ENCODE measurements around the gene PARVA. TPM values are rescaled to one million over a fixed set of nuclear protein-coding genes. Genes with fewer than 3 reads are reported as not detected.

PARVA gene
- total RNA-seq, 1 donor from 2014 or later, result 15.1 TPM

DNA sequence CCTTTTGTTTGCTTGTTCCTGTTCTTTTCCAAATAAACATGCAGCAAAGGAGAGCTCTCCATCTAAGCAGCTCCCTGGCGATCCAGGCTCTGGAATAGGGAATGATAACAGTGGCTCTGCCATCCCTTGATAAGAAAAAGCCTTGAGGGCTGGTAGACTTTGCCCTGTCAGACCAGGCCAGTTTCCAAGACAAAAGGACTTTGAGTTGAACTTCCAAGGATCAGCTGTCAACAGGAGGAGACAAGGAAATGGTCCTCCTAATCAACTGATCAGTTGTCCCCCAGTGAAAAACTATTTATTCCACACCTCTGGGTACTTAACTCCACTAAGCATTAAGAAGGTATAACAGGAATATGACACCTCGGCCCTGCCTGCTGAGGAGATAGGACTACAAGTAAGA is 127.8 kb downstream of the PARVA start:
- Histone ChIP-seq H3K27me3 (ENCODE audit: control insufficient read depth in 3 of 3, insufficient read depth in 3 of 3, low read length in 3 of 3) (no peaks in the 10 kb centered on the region), H3K9ac (ENCODE audit: low read depth in 1 of 3, low read length in 3 of 3) (no peak overlapping the region), H3K4me3 (ENCODE audit: low read length in 3 of 3) (no peak overlapping the region), H3K9me3 (ENCODE audit: control insufficient read depth in 3 of 3, low read length in 3 of 3) (no peaks in the 10 kb centered on the region), H3K4me1 (ENCODE audit: control insufficient read depth in 3 of 3, insufficient read depth in 3 of 3, low read length in 3 of 3) (peaks cover 8 to 12% (median 11%) of the 10 kb centered on the region in 3 donors), H3K27ac (ENCODE audit: low read depth, low read length) (no peak overlapping the region), H3K36me3 (ENCODE audit: control insufficient read depth in 3 of 3, insufficient read depth in 3 of 3, low read length in 3 of 3) (peaks cover 0 to 10% (median 0%) of the 10 kb centered on the region in 3 donors)

DNA sequence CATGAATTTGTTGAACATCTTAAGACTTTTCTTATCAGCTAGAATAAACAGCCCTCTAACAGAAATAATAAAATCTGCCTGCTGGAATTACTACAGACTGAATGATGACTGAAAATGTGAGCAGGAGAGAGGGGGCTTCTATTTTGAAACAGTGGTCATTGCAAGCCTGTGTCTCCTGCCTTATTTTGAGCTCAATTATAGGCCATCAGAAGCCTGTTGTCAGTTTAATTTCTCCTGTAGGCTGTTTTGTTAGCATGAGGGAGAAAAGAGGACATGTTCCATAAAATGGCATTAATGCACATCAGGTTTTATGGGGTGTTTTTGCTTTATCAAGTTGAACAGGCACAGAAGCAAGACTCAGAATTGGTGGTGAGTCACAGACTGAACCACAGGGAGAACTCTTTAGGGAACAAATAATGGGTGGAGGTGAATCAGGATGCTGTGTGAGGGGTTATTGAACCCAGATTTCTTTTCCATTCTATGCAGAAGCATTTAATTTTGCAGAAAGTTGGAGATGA is 129.1 kb downstream of the PARVA start:
- Histone ChIP-seq H3K4me1 (ENCODE audit: control insufficient read depth in 3 of 3, insufficient read depth in 3 of 3, low read length in 3 of 3) (peaks cover 8 to 12% (median 11%) of the 10 kb centered on the region in 3 donors), H3K36me3 (ENCODE audit: control insufficient read depth in 3 of 3, insufficient read depth in 3 of 3, low read length in 3 of 3) (peaks cover 0 to 12% (median 0%) of the 10 kb centered on the region in 3 donors), H3K9ac (ENCODE audit: low read depth in 1 of 3, low read length in 3 of 3) (no peak overlapping the region), H3K4me3 (ENCODE audit: low read length in 3 of 3) (no peak overlapping the region), H3K27me3 (ENCODE audit: control insufficient read depth in 3 of 3, insufficient read depth in 3 of 3, low read length in 3 of 3) (no peaks in the 10 kb centered on the region), H3K27ac (ENCODE audit: low read depth, low read length) (no peak overlapping the region), H3K9me3 (ENCODE audit: control insufficient read depth in 3 of 3, low read length in 3 of 3) (no peaks in the 10 kb centered on the region)

DNA sequence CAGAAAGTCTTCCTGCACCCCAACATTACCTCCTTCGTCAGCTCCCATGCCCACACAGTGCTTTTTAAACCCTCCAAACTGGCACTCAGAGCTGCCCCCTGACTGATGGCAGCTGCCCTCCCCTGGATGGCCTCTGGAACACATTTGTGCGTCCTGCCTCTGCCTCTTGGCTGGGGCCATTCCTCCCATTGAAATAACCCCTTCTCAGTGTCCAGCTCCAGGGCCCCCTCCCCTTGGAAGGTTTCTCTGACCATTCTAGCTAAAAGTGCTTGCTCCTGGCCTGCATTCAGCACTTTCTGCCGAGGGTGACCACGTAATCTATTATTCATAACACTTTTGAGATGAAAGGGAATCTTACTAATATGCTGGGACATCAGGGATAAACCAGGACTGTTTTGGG is 130.0 kb downstream of the PARVA start:
- H3K4me3 ChIP-seq (ENCODE audit: low read length in 3 of 3), result no peak overlapping the region
- no peak overlapping the region for H3K9ac ChIP-seq (ENCODE audit: low read depth in 1 of 3, low read length in 3 of 3)
- H3K27ac ChIP-seq (ENCODE audit: low read depth, low read length), result no peak overlapping the region
- H3K4me1 ChIP-seq (ENCODE audit: control insufficient read depth in 3 of 3, insufficient read depth in 3 of 3, low read length in 3 of 3), result peaks cover 8 to 12% (median 9%) of the 10 kb centered on the region in 3 donors
- H3K36me3 ChIP-seq (ENCODE audit: control insufficient read depth in 3 of 3, insufficient read depth in 3 of 3, low read length in 3 of 3), result peaks cover 0 to 16% (median 0%) of the 10 kb centered on the region in 3 donors
- no peaks in the 10 kb centered on the region for H3K27me3 ChIP-seq (ENCODE audit: control insufficient read depth in 3 of 3, insufficient read depth in 3 of 3, low read length in 3 of 3)
- no peaks in the 10 kb centered on the region for H3K9me3 ChIP-seq (ENCODE audit: control insufficient read depth in 3 of 3, low read length in 3 of 3)

DNA sequence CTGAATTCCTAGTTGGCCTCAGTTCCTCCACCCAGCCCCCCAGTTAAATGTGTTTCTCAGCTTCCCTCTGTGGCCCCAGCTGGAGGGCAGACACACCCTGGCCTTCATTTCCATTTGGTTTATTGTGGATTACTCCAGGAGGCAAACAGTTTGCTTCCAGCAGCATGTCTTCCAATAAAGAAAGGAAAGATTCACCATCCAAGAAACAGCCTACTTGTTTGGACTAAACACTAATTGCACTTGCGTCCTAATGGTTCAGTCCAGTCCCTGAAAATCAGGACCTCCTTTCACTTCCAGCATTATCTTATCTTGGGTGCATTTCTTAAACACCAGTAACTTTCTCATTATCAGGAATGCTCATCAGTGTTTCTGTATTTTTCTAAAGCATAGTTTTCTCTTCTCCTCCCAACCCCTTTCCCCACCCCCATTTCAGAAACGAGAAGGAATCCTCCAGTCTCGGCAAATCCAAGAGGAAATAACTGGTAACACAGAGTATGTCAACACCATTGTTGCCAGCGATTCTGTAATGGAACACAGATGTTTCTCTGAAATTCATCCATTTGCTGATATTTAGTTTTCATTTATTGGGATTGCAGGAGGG is 130.9 kb downstream of the PARVA start:
- Histone ChIP-seq H3K4me3 (ENCODE audit: low read length in 3 of 3) (no peak overlapping the region), H3K27me3 (ENCODE audit: control insufficient read depth in 3 of 3, insufficient read depth in 3 of 3, low read length in 3 of 3) (no peaks in the 10 kb centered on the region), H3K4me1 (ENCODE audit: control insufficient read depth in 3 of 3, insufficient read depth in 3 of 3, low read length in 3 of 3) (peaks cover 4 to 7% (median 6%) of the 10 kb centered on the region in 3 donors), H3K27ac (ENCODE audit: low read depth, low read length) (peak overlapping the region; percentile 34), H3K9ac (ENCODE audit: low read depth in 1 of 3, low read length in 3 of 3) (no peak overlapping the region), H3K36me3 (ENCODE audit: control insufficient read depth in 3 of 3, insufficient read depth in 3 of 3, low read length in 3 of 3) (peaks cover 0 to 16% (median 0%) of the 10 kb centered on the region in 3 donors), H3K9me3 (ENCODE audit: control insufficient read depth in 3 of 3, low read length in 3 of 3) (no peaks in the 10 kb centered on the region)

DNA sequence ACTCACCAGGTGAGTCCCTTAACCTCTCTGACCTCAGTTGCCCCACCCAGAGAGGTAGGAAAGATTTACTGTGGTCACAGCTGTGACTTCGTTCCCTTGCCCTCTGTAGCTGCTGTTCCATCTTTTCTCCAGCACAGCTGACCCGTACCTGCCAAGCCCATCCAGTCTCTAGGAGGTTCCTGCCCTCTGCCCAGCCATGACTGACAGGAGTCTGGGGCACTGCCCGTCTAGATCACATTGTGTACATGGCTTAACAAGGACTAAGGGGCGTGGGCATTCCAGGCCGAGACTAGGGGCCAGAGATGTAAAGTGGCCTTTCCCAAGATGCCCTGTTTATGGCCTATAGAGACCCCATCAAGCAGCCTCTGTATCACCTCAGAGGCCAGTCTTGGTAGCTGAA is 132.0 kb downstream of the PARVA start:
- peaks cover 0 to 16% (median 0%) of the 10 kb centered on the region in 3 donors for H3K36me3 ChIP-seq (ENCODE audit: control insufficient read depth in 3 of 3, insufficient read depth in 3 of 3, low read length in 3 of 3)
- no peak overlapping the region for H3K27ac ChIP-seq (ENCODE audit: low read depth, low read length)
- H3K9me3 ChIP-seq (ENCODE audit: control insufficient read depth in 3 of 3, low read length in 3 of 3), result no peaks in the 10 kb centered on the region
- peaks cover 2 to 7% (median 6%) of the 10 kb centered on the region in 3 donors for H3K4me1 ChIP-seq (ENCODE audit: control insufficient read depth in 3 of 3, insufficient read depth in 3 of 3, low read length in 3 of 3)
- H3K27me3 ChIP-seq (ENCODE audit: control insufficient read depth in 3 of 3, insufficient read depth in 3 of 3, low read length in 3 of 3), result no peaks in the 10 kb centered on the region
- no peak overlapping the region for H3K9ac ChIP-seq (ENCODE audit: low read depth in 1 of 3, low read length in 3 of 3)
- no peak overlapping the region for H3K4me3 ChIP-seq (ENCODE audit: low read length in 3 of 3)

DNA sequence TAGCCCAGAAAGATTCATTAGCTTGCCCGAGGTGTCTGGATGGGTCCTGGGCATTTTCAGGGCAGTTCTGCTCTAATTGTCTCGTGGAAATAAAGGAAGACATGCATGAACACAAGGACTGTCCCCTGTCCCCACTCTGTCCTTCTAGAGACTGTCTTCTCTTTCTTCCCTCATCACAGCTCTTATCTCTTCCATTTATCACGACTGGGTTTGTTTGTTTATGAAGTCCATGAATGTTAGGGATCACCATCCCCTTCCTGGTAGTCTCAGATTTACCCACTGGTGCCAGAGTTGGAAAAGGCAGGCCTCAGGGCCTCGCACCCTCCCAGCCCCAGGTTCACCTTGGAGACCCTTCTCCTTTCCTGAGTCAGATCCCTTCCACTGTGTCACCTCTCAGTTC is 134.8 kb downstream of the PARVA start:
- Histone ChIP-seq H3K27me3 (ENCODE audit: control insufficient read depth in 3 of 3, insufficient read depth in 3 of 3, low read length in 3 of 3) (no peaks in the 10 kb centered on the region), H3K4me3 (ENCODE audit: low read length in 3 of 3) (no peak overlapping the region), H3K27ac (ENCODE audit: low read depth, low read length) (no peak overlapping the region)

DNA sequence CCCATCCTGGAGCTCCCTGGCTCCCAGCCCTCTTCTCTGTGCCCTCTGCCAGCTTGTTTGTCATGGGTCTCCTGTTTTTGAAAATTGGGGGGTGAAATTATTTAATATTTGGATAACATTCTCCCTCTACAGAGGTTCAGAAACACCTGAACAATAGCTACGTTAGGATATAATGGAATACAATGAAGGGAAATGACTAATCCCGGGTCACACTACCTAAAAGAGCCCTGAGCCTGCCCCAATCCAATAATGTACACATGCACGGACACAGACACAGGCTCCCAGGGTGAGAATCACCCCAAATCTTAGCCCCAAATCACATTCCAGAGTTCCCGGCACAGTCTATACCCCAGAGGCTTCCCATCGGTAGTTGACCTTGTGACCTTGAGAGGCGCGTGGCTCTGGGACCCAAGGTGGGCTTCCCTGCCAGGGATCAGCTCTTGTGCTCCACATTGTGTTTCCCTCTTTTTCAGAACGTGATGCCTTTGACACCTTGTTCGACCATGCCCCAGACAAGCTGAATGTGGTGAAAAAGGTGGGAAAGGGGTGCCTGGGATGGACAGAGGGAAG is 135.5 kb downstream of the PARVA start:
- Histone ChIP-seq H3K4me3 (ENCODE audit: low read length in 3 of 3) (no peak overlapping the region), H3K9ac (ENCODE audit: low read depth in 1 of 3, low read length in 3 of 3) (no peak overlapping the region), H3K4me1 (ENCODE audit: control insufficient read depth in 3 of 3, insufficient read depth in 3 of 3, low read length in 3 of 3) (peaks cover 0 to 9% (median 3%) of the 10 kb centered on the region in 3 donors), H3K9me3 (ENCODE audit: control insufficient read depth in 3 of 3, low read length in 3 of 3) (no peaks in the 10 kb centered on the region), H3K27me3 (ENCODE audit: control insufficient read depth in 3 of 3, insufficient read depth in 3 of 3, low read length in 3 of 3) (no peaks in the 10 kb centered on the region), H3K36me3 (ENCODE audit: control insufficient read depth in 3 of 3, insufficient read depth in 3 of 3, low read length in 3 of 3) (peaks cover 0 to 16% (median 2%) of the 10 kb centered on the region in 3 donors), H3K27ac (ENCODE audit: low read depth, low read length) (no peak overlapping the region)

More for the DNA sequence above, 134.8 kb downstream of the PARVA start:
- Histone ChIP-seq H3K9me3 (ENCODE audit: control insufficient read depth in 3 of 3, low read length in 3 of 3) (no peaks in the 10 kb centered on the region), H3K36me3 (ENCODE audit: control insufficient read depth in 3 of 3, insufficient read depth in 3 of 3, low read length in 3 of 3) (peaks cover 0 to 13% (median 2%) of the 10 kb centered on the region in 3 donors), H3K4me1 (ENCODE audit: control insufficient read depth in 3 of 3, insufficient read depth in 3 of 3, low read length in 3 of 3) (peaks cover 2 to 13% (median 6%) of the 10 kb centered on the region in 3 donors), H3K9ac (ENCODE audit: low read depth in 1 of 3, low read length in 3 of 3) (no peak overlapping the region)

DNA sequence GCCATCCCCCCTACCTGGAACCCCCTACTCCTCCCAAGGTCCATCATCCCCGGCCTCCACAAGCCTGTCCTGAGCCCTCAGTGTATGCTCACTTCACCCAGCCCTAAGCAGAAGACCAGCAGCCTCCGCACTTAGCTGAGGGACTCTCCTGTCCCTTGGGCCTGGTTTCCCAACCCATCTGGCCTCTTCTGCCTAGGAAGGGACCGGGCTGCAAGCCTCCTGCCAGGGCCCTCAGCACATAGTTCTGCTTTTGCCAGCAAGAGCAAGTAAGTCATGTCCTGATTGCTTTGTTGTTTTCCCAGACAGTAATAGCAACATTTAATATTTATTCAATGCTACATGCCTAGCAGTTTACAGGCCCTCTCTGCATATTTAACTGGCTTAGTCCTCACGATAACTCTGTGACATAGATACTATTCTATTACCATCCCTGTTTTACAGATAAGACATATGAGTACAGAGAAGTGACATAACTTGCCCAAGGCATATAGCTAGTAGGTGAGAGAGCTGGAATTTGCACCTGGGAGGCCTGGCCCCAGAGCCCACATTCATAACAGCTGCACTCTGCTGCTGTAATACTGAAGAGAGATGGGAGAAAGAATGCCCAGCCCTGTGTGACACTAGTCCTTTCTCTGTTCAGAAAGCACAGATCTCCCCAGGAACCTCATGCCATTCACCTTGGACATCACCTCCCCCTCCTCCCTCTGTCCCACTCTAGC is 139.2 kb downstream of the PARVA start:
- Histone ChIP-seq H3K36me3 (ENCODE audit: control insufficient read depth in 3 of 3, insufficient read depth in 3 of 3, low read length in 3 of 3) (peaks cover 0 to 14% (median 2%) of the 10 kb centered on the region in 3 donors), H3K27me3 (ENCODE audit: control insufficient read depth in 3 of 3, insufficient read depth in 3 of 3, low read length in 3 of 3) (no peaks in the 10 kb centered on the region), H3K9me3 (ENCODE audit: control insufficient read depth in 3 of 3, low read length in 3 of 3) (no peaks in the 10 kb centered on the region), H3K27ac (ENCODE audit: low read depth, low read length) (no peak overlapping the region), H3K4me3 (ENCODE audit: low read length in 3 of 3) (no peak overlapping the region), H3K4me1 (ENCODE audit: control insufficient read depth in 3 of 3, insufficient read depth in 3 of 3, low read length in 3 of 3) (peaks cover 0 to 6% (median 0%) of the 10 kb centered on the region in 3 donors), H3K9ac (ENCODE audit: low read depth in 1 of 3, low read length in 3 of 3) (no peak overlapping the region)

DNA sequence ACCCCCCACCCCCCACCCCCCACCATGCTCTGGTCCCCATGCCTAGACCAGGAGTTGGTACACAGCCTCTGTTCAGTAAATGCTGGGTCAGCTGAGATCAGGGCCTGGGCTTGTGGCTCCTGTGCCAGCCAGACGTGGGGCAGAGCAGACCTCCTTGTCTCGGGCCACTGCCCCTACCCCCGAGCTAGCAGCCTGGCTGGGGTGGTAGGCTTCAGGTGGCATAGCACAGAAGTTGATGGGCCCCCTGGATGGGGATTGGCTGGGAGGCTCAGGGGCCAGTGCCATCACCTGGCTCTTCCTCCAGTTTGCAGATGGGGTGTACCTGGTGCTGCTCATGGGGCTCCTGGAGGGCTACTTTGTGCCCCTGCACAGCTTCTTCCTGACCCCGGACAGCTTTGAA is 139.9 kb downstream of the PARVA start:
- Histone ChIP-seq H3K27me3 (ENCODE audit: control insufficient read depth in 3 of 3, insufficient read depth in 3 of 3, low read length in 3 of 3) (no peaks in the 10 kb centered on the region), H3K27ac (ENCODE audit: low read depth, low read length) (no peak overlapping the region), H3K4me3 (ENCODE audit: low read length in 3 of 3) (no peak overlapping the region), H3K36me3 (ENCODE audit: control insufficient read depth in 3 of 3, insufficient read depth in 3 of 3, low read length in 3 of 3) (peaks cover 0 to 11% (median 2%) of the 10 kb centered on the region in 3 donors), H3K9me3 (ENCODE audit: control insufficient read depth in 3 of 3, low read length in 3 of 3) (no peaks in the 10 kb centered on the region), H3K9ac (ENCODE audit: low read depth in 1 of 3, low read length in 3 of 3) (no peak overlapping the region), H3K4me1 (ENCODE audit: control insufficient read depth in 3 of 3, insufficient read depth in 3 of 3, low read length in 3 of 3) (peaks cover 0 to 6% (median 0%) of the 10 kb centered on the region in 3 donors)

DNA sequence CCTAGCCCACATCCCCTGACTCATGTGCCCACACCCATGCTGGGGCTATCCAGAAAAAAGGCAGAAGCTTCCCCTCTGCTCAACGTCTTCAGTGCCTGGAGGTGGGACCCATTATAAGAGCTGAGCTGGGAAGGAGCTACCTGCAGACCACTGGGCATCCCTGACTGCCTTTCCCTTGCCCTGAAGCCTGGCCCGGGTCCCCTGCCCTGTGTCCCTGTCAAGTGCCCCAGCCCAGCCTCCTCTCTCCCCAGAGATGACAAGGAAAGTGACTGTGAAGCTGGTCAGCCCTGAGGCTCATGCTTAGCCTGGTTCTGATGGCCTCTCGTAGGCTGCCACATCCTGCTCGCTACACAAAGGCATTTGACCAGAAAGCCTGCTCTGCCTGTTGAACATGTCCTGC is 140.4 kb downstream of the PARVA start:
- no peak overlapping the region for H3K4me3 ChIP-seq (ENCODE audit: low read length in 3 of 3)
- H3K36me3 ChIP-seq (ENCODE audit: control insufficient read depth in 3 of 3, insufficient read depth in 3 of 3, low read length in 3 of 3), result peaks cover 0 to 11% (median 2%) of the 10 kb centered on the region in 3 donors
- no peak overlapping the region for H3K9ac ChIP-seq (ENCODE audit: low read depth in 1 of 3, low read length in 3 of 3)
- H3K9me3 ChIP-seq (ENCODE audit: control insufficient read depth in 3 of 3, low read length in 3 of 3), result no peaks in the 10 kb centered on the region
- peaks cover 0 to 6% (median 0%) of the 10 kb centered on the region in 3 donors for H3K4me1 ChIP-seq (ENCODE audit: control insufficient read depth in 3 of 3, insufficient read depth in 3 of 3, low read length in 3 of 3)
- no peaks in the 10 kb centered on the region for H3K27me3 ChIP-seq (ENCODE audit: control insufficient read depth in 3 of 3, insufficient read depth in 3 of 3, low read length in 3 of 3)
- H3K27ac ChIP-seq (ENCODE audit: low read depth, low read length), result no peak overlapping the region

All from skeletal muscle tissue (tissue), 4 donors.